HepG2 (cell line): ENCODE data around the gene ACAP2.
"Not testable (repeated sequence)": the region's sequence is repeated elsewhere in the genome, so short reads cannot be mapped to it uniquely, and the experiment has no call there.

Experiments used
- BCL6 ChIP-seq: IDR thresholded peaks from 2 replicates; pipeline ENCODE4 v1.6.1; 2016; ENCODE audit warnings: missing genetic modification reagents, missing compliant biosample characterization
- SMARCE1 ChIP-seq: fragments of 450-650 bp; IDR thresholded peaks from 2 replicates; pipeline ENCODE4 v1.6.1; 2017; ENCODE audit warnings: borderline replicate concordance
- TF ChIP-seq, protein P1 (sequence below): sonication (generic); formaldehyde crosslinking; IDR thresholded peaks from 2 replicates; pipeline ENCODE4 v1.5.0; 2020; ENCODE audit warnings: mild to moderate bottlenecking, missing genetic modification reagents, moderate library complexity
- TF ChIP-seq, protein P2 (sequence below): IDR thresholded peaks from 2 replicates; pipeline ENCODE4 v1.6.1; 2012; ENCODE audit warnings: inconsistent platforms

DNA sequence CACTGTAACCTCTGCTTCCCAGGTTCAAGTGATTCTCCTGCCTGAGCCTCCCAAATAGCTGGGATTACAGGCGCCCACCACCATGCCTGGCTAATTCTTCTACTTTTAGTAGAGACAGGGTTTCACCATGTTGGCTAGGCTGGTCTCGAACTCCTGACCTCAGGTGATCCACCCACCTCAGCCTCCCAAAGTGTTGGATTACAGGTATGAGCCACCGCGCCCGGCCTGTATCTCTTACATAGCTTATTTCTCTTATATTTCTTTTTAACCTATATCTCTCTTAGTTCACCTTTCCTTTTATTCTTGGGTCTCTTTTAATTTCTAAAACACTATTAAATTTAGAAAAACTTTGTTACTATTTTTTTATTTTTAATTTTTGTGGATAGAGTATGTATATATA is 213.9 kb downstream of the ACAP2 start:
- TF ChIP-seq, protein P1, sequence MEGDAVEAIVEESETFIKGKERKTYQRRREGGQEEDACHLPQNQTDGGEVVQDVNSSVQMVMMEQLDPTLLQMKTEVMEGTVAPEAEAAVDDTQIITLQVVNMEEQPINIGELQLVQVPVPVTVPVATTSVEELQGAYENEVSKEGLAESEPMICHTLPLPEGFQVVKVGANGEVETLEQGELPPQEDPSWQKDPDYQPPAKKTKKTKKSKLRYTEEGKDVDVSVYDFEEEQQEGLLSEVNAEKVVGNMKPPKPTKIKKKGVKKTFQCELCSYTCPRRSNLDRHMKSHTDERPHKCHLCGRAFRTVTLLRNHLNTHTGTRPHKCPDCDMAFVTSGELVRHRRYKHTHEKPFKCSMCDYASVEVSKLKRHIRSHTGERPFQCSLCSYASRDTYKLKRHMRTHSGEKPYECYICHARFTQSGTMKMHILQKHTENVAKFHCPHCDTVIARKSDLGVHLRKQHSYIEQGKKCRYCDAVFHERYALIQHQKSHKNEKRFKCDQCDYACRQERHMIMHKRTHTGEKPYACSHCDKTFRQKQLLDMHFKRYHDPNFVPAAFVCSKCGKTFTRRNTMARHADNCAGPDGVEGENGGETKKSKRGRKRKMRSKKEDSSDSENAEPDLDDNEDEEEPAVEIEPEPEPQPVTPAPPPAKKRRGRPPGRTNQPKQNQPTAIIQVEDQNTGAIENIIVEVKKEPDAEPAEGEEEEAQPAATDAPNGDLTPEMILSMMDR, result not testable (repeated sequence)
- not testable (repeated sequence) for TF ChIP-seq SMARCE1; BCL6 (CRISPR knock-in tag)
- TF ChIP-seq, protein P2, sequence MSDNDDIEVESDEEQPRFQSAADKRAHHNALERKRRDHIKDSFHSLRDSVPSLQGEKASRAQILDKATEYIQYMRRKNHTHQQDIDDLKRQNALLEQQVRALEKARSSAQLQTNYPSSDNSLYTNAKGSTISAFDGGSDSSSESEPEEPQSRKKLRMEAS, result not testable (repeated sequence)
